ENCODE results near the gene DHRSX. TPM values are rescaled to one million over a fixed set of nuclear protein-coding genes. Genes with fewer than 3 reads are reported as not detected.
"Not testable (repeated sequence)": the region's sequence is repeated elsewhere in the genome, so short reads cannot be mapped to it uniquely, and the experiment has no call there.

DHRSX gene
- total RNA-seq, 1 experiment from 2014 or later = 21.5 TPM

DNA sequence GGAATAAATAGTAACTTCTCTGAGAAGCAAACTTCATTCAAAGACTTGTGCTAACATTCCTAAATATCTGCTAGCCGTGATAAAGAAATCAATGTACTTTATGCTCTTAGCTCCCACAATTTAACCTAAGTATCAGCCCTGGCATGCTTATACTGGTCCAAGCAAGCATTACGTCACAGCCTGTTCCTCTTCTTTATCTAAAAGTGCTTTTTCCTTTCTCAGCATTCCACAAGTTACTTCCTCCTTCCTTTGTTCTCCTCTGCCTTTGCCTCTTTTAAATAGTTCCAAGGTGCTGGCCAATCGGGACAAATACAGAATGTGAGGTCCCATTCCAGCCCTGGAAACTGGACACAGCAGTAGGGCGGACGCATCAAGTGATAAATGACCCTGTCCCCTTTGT, 249.6 kb downstream of the DHRSX start:
- Mint-ChIP-seq H3K4me3 (ENCODE audit: low read depth, unreplicated experiment) (no peak overlapping the region), H3K27ac (ENCODE audit: unreplicated experiment) (no peak overlapping the region), H3K27me3 (ENCODE audit: unreplicated experiment) (no peaks in the 10 kb centered on the region), H3K36me3 (ENCODE audit: insufficient read depth, unreplicated experiment) (no peaks in the 10 kb centered on the region), H3K4me1 (ENCODE audit: low read depth, unreplicated experiment) (no peaks in the 10 kb centered on the region), H3K9me3 (ENCODE audit: low read depth, unreplicated experiment) (peaks cover 10% of the 10 kb centered on the region)
- CTCF ChIA-PET = no interaction called here
- BruUV-seq (replicated peaks) = no TSS peak
- TF ChIP-seq CTCF (IDR thresholded peaks at IDR 0.05; ENCODE audit: unreplicated experiment) = no peak
- no peak for DNase-seq
- intact Hi-C loops (cut with micrococcal nuclease; ENCODE audit: unreplicated experiment) = no loop called here

- Mint-ChIP-seq H3K4me3 (ENCODE audit: low read depth, unreplicated experiment) (no peak overlapping the region), H3K4me1 (ENCODE audit: low read depth, unreplicated experiment) (no peaks in the 10 kb centered on the region), H3K27me3 (ENCODE audit: unreplicated experiment) (no peaks in the 10 kb centered on the region), H3K9me3 (ENCODE audit: low read depth, unreplicated experiment) (peaks cover 7% of the 10 kb centered on the region), H3K27ac (ENCODE audit: unreplicated experiment) (no peak overlapping the region), H3K36me3 (ENCODE audit: insufficient read depth, unreplicated experiment) (no peaks in the 10 kb centered on the region)
- no TSS peak for BruUV-seq (replicated peaks)
- CTCF ChIA-PET = no interaction called here
- DNase-seq = no peak
- intact Hi-C loops (cut with micrococcal nuclease; ENCODE audit: unreplicated experiment) = no loop called here
- no peak for TF ChIP-seq CTCF (IDR thresholded peaks at IDR 0.05; ENCODE audit: unreplicated experiment)
Measured at GRCh38 chrX:2243913-2244460, 256.8 kb downstream of the DHRSX start.

DNA sequence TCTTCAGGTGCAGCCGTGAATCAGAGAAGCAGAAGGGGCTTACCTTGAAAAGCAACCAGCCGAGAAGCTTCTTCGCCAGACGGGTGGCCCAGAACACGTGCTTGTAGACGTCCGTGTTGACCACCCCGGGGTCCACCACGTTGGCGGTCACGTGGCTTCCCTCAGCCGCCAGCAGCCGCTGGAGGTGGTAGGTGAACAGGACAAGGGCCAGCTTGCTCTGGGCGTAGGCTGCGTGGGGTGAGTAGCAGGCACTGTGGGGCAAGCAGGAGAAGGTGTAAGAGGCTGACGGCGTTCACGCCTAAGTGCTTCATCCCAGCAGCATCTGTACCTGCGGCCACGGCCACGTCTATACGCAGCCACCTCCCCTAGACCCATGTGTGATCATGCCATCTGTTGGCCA, 257.8 kb downstream of the DHRSX start:
- TF ChIP-seq CTCF (IDR thresholded peaks at IDR 0.05; ENCODE audit: unreplicated experiment) = no peak
- intact Hi-C loops (cut with micrococcal nuclease; ENCODE audit: unreplicated experiment) = no loop called here
- Mint-ChIP-seq H3K27me3 (ENCODE audit: unreplicated experiment) (no peaks in the 10 kb centered on the region), H3K9me3 (ENCODE audit: low read depth, unreplicated experiment) (peaks cover 3% of the 10 kb centered on the region), H3K27ac (ENCODE audit: unreplicated experiment) (no peak overlapping the region), H3K36me3 (ENCODE audit: insufficient read depth, unreplicated experiment) (no peaks in the 10 kb centered on the region), H3K4me3 (ENCODE audit: low read depth, unreplicated experiment) (no peak overlapping the region), H3K4me1 (ENCODE audit: low read depth, unreplicated experiment) (no peaks in the 10 kb centered on the region)
- DNase-seq = no peak
- no TSS peak for BruUV-seq (replicated peaks)
- CTCF ChIA-PET = no interaction called here

GRCh38 chrX:2242326-2242725, 258.4 kb downstream of the DHRSX start:
- Mint-ChIP-seq H3K27me3 (ENCODE audit: unreplicated experiment) (no peaks in the 10 kb centered on the region), H3K4me3 (ENCODE audit: low read depth, unreplicated experiment) (no peak overlapping the region)

DNA sequence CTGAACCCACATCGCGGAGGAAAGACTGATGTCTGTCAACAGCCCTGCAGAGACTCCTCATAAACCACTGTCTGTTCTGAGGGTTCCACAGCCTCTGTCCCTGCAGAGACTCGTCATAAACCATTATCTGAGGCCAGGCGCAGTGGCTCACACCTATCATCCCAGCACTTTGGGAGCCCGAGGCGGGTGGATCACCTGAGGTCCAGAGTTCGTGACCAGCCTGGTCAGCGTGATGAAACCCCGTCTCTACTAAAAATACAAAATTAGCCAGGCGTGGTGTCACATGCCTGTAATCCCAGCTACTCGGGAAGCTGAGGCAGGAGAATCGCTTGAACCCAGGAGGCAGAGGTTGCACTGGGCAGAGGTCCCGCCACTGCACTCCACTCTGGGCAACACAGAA, 259.3 kb downstream of the DHRSX start:
- H3K4me3 Mint-ChIP-seq (ENCODE audit: low read depth, unreplicated experiment); H3K27ac Mint-ChIP-seq (ENCODE audit: unreplicated experiment); H3K27me3 Mint-ChIP-seq (ENCODE audit: unreplicated experiment); CTCF ChIA-PET; DNase-seq; H3K4me1 Mint-ChIP-seq (ENCODE audit: low read depth, unreplicated experiment); BruUV-seq (replicated peaks); intact Hi-C loops (cut with micrococcal nuclease; ENCODE audit: unreplicated experiment); H3K9me3 Mint-ChIP-seq (ENCODE audit: low read depth, unreplicated experiment); H3K36me3 Mint-ChIP-seq (ENCODE audit: insufficient read depth, unreplicated experiment): not testable (repeated sequence)

More at GRCh38 chrX:2242326-2242725, 258.4 kb downstream of the DHRSX start:
- intact Hi-C loops (cut with micrococcal nuclease; ENCODE audit: unreplicated experiment) = no loop called here
- Mint-ChIP-seq H3K9me3 (ENCODE audit: low read depth, unreplicated experiment) (peaks cover 3% of the 10 kb centered on the region), H3K36me3 (ENCODE audit: insufficient read depth, unreplicated experiment) (no peaks in the 10 kb centered on the region), H3K4me1 (ENCODE audit: low read depth, unreplicated experiment) (no peaks in the 10 kb centered on the region), H3K27ac (ENCODE audit: unreplicated experiment) (no peak overlapping the region)
- TF ChIP-seq CTCF (IDR thresholded peaks at IDR 0.05; ENCODE audit: unreplicated experiment) = no peak
- CTCF ChIA-PET = no interaction called here
- DNase-seq = no peak
- BruUV-seq (replicated peaks) = no TSS peak

DNA sequence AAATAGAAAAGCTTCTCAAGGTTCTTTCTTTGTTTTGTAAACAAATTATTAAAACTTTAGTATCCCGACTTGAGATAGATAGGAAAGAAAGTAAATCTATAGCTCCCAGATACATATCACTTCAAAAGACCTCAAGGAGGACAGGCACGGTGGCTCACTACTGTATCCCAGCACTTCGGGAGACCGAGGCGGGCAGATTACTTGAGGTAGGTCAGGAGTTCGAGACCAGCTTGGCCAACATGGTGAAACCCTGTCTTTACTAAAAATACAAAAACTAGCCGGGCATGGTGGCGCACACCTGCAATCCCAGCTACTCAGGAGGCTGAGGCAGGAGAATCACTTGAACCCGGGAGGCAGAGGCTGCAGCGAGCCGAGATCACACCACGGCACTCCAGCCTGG, 260.0 kb downstream of the DHRSX start:
- H3K4me1 Mint-ChIP-seq (ENCODE audit: low read depth, unreplicated experiment); H3K9me3 Mint-ChIP-seq (ENCODE audit: low read depth, unreplicated experiment); DNase-seq; H3K27ac Mint-ChIP-seq (ENCODE audit: unreplicated experiment); BruUV-seq (replicated peaks); CTCF ChIA-PET; intact Hi-C loops (cut with micrococcal nuclease; ENCODE audit: unreplicated experiment); H3K27me3 Mint-ChIP-seq (ENCODE audit: unreplicated experiment); H3K4me3 Mint-ChIP-seq (ENCODE audit: low read depth, unreplicated experiment); H3K36me3 Mint-ChIP-seq (ENCODE audit: insufficient read depth, unreplicated experiment): not testable (repeated sequence)
